ENCODE results near the gene GALE.

DNA sequence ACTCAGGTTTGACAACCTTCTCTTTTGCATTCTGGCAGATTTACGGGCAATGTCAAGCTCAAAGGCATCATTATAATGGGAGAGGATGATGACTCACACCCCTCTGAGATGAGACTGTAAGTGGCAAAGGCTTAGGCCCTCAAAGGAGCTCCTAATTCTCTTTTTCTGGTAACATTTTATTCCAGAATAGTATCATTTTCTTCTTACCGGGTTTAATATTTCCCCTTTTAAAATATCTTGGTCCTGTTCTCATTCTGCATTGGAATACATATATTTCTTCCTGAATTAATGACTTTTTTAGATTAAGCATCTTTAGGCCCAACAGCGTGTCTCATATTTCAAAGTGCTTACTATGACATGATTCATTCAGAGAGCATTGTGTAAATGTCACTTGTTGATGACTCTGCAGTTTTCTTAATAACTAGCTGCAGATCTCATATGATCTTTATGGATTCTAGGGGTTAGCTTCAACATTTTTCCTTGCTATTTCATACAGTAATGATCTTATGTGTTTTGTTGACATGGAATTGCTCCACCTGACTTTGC, 20.7 kb downstream of the GALE start:
- TF ChIP-seq, protein P1, sequence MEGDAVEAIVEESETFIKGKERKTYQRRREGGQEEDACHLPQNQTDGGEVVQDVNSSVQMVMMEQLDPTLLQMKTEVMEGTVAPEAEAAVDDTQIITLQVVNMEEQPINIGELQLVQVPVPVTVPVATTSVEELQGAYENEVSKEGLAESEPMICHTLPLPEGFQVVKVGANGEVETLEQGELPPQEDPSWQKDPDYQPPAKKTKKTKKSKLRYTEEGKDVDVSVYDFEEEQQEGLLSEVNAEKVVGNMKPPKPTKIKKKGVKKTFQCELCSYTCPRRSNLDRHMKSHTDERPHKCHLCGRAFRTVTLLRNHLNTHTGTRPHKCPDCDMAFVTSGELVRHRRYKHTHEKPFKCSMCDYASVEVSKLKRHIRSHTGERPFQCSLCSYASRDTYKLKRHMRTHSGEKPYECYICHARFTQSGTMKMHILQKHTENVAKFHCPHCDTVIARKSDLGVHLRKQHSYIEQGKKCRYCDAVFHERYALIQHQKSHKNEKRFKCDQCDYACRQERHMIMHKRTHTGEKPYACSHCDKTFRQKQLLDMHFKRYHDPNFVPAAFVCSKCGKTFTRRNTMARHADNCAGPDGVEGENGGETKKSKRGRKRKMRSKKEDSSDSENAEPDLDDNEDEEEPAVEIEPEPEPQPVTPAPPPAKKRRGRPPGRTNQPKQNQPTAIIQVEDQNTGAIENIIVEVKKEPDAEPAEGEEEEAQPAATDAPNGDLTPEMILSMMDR (IDR thresholded peaks at IDR 0.05 in 4 of 5, conservative IDR thresholded peaks at IDR 0.05 in 1 of 5), result no peak
- no peak for TF ChIP-seq POLR2A (IDR thresholded peaks at IDR 0.05)
